Esophagus (tissue), 2 donors: ENCODE data around the gene ATP8A2. TPM values are rescaled to one million over a fixed set of nuclear protein-coding genes. Genes with fewer than 3 reads are reported as not detected.

Source experiments
- H3K27ac ChIP-seq, 2 donors: one replicate each; pipeline ENCODE4 v1.5.1; 2013; ENCODE audit warnings: low read depth in 2 of 2, mild to moderate bottlenecking in 2 of 2, inconsistent platforms in 1 of 2, low read length in 1 of 2, moderate library complexity in 1 of 2
- H3K27me3 ChIP-seq, 2 donors: one replicate each; pipeline ENCODE4 v1.6.1; 2013; ENCODE audit warnings: low read length in 2 of 2, control low read depth in 1 of 2, mild to moderate bottlenecking in 1 of 2; ENCODE audit not compliant: insufficient read depth in 2 of 2, control insufficient read depth in 1 of 2
- H3K36me3 ChIP-seq, 2 donors: one replicate each; pipeline ENCODE4 v1.6.1; 2013; ENCODE audit warnings: low read length in 1 of 2; ENCODE audit not compliant: control insufficient read depth in 2 of 2, insufficient read depth in 2 of 2
- H3K4me1 ChIP-seq, 2 donors: one replicate each; pipeline ENCODE4 v1.6.1; 2013; ENCODE audit warnings: low read length in 1 of 2; ENCODE audit not compliant: control insufficient read depth in 2 of 2, insufficient read depth in 2 of 2
- H3K4me3 ChIP-seq, 2 donors: one replicate each; pipeline ENCODE4 v1.5.1; 2013; ENCODE audit warnings: low read length in 2 of 2, mild to moderate bottlenecking in 2 of 2, low read depth in 1 of 2, moderate library complexity in 1 of 2
- H3K9me3 ChIP-seq, 2 donors: one replicate each; pipeline ENCODE4 v1.6.1; 2013; ENCODE audit warnings: mild to moderate bottlenecking in 2 of 2, low read depth in 1 of 2, low read length in 1 of 2, moderate library complexity in 1 of 2; ENCODE audit not compliant: control insufficient read depth in 2 of 2, insufficient read depth in 1 of 2
- WGBS, 2 donors: extraction: QIAGEN DNeasy Blood & Tissue Kit; methylation state at CpG; one replicate each; pipeline ENCODE4 v1.1.7; 2013; 5-methylcytosine and 5-hydroxymethylcytosine counted together
- polyA plus RNA-seq, 2 donors: library from polyadenylated mRNA; stranded (reverse); fragments of 200-250 nt; gene quantifications; one replicate each; pipeline ENCODE4 v1.2.3, GENCODE V29; 2013
- donor health status: healthy with polysubstance abuse.
- donor health status: Bipolar disorder and iron deficiency.

Gene ATP8A2
- polyA plus RNA-seq, 2 donors = 0.01 TPM; not detected in 1

- Histone ChIP-seq H3K4me3 (no peak overlapping the region), H3K27ac (no peak overlapping the region), H3K36me3 (no peaks in the 10 kb centered on the region), H3K9me3 (no peaks in the 10 kb centered on the region), H3K4me1 (no peaks in the 10 kb centered on the region), H3K27me3 (no peaks in the 10 kb centered on the region)
- 93 to 97% methylated on average over 2 of the region's 2 CpGs for WGBS, 2 donors
Measured at GRCh38 chr13:25742220-25742619, 370.4 kb downstream of the ATP8A2 start.

- Histone ChIP-seq H3K4me1 (no peaks in the 10 kb centered on the region), H3K36me3 (no peaks in the 10 kb centered on the region), H3K27ac (no peak overlapping the region), H3K9me3 (no peaks in the 10 kb centered on the region), H3K27me3 (no peaks in the 10 kb centered on the region), H3K4me3 (no peak overlapping the region)
- WGBS, 2 donors = 86 to 88% methylated on average over 4 of the region's 4 CpGs
Measured at GRCh38 chr13:25743421-25743820, 371.6 kb downstream of the ATP8A2 start.

GRCh38 chr13:25744178-25744577 lies 372.4 kb downstream of the ATP8A2 start:
- Histone ChIP-seq H3K36me3 (no peaks in the 10 kb centered on the region), H3K4me3 (no peak overlapping the region), H3K27me3 (no peaks in the 10 kb centered on the region), H3K4me1 (no peaks in the 10 kb centered on the region), H3K9me3 (no peaks in the 10 kb centered on the region), H3K27ac (no peak overlapping the region)
- 47 to 63% methylated on average over 6 of the region's 6 CpGs for WGBS, 2 donors

GRCh38 chr13:25746131-25746530 lies 374.4 kb downstream of the ATP8A2 start:
- H3K4me1 ChIP-seq = no peaks in the 10 kb centered on the region
- H3K27me3 ChIP-seq = no peaks in the 10 kb centered on the region
- H3K36me3 ChIP-seq = no peaks in the 10 kb centered on the region
- no peak overlapping the region for H3K27ac ChIP-seq
- WGBS, 2 donors = 83 to 84% methylated on average over 3 of the region's 3 CpGs
- no peak overlapping the region for H3K4me3 ChIP-seq
- no peaks in the 10 kb centered on the region for H3K9me3 ChIP-seq

GRCh38 chr13:25752957-25753551 lies 381.3 kb downstream of the ATP8A2 start:
- Histone ChIP-seq H3K4me1 (peaks cover 0 to 4% of the 10 kb centered on the region in 2 donors), H3K4me3 (no peak overlapping the region), H3K36me3 (no peaks in the 10 kb centered on the region), H3K27ac (no peak overlapping the region), H3K27me3 (no peaks in the 10 kb centered on the region), H3K9me3 (no peaks in the 10 kb centered on the region)
- whole genome bisulfite sequencing, 2 donors = 39 to 49% methylated on average over 8 of the region's 8 CpGs

GRCh38 chr13:25753976-25754375 lies 382.2 kb downstream of the ATP8A2 start:
- no peaks in the 10 kb centered on the region for H3K9me3 ChIP-seq
- no peak overlapping the region for H3K27ac ChIP-seq
- no peaks in the 10 kb centered on the region for H3K27me3 ChIP-seq
- H3K36me3 ChIP-seq = no peaks in the 10 kb centered on the region
- whole genome bisulfite sequencing, 2 donors = 69 to 85% methylated on average over 7 of the region's 7 CpGs
- peaks cover 0 to 4% of the 10 kb centered on the region in 2 donors for H3K4me1 ChIP-seq
- no peak overlapping the region for H3K4me3 ChIP-seq

GRCh38 chr13:25756251-25756650 lies 384.5 kb downstream of the ATP8A2 start:
- WGBS, 2 donors = 76 to 87% methylated on average over 5 of the region's 5 CpGs
- no peaks in the 10 kb centered on the region for H3K27me3 ChIP-seq
- peaks cover 0 to 4% of the 10 kb centered on the region in 2 donors for H3K4me1 ChIP-seq
- H3K27ac ChIP-seq = no peak overlapping the region
- H3K9me3 ChIP-seq = no peaks in the 10 kb centered on the region
- H3K4me3 ChIP-seq = no peak overlapping the region
- no peaks in the 10 kb centered on the region for H3K36me3 ChIP-seq

GRCh38 chr13:25756912-25757311 lies 385.1 kb downstream of the ATP8A2 start:
- Histone ChIP-seq H3K27me3 (no peaks in the 10 kb centered on the region), H3K9me3 (no peaks in the 10 kb centered on the region), H3K4me3 (no peak overlapping the region), H3K36me3 (no peaks in the 10 kb centered on the region), H3K27ac (no peak overlapping the region), H3K4me1 (peaks cover 0 to 4% of the 10 kb centered on the region in 2 donors)
- WGBS, 2 donors = 88 to 89% methylated on average over 8 of the region's 8 CpGs

GRCh38 chr13:25761041-25761440 lies 389.3 kb downstream of the ATP8A2 start:
- Histone ChIP-seq H3K27ac (no peak overlapping the region), H3K4me3 (no peak overlapping the region), H3K4me1 (no peaks in the 10 kb centered on the region), H3K36me3 (no peaks in the 10 kb centered on the region), H3K9me3 (no peaks in the 10 kb centered on the region), H3K27me3 (no peaks in the 10 kb centered on the region)
- WGBS, 2 donors = 81 to 82% methylated on average over 3 of the region's 3 CpGs

GRCh38 chr13:25762281-25762680 lies 390.5 kb downstream of the ATP8A2 start:
- H3K4me1 ChIP-seq = no peaks in the 10 kb centered on the region
- no peaks in the 10 kb centered on the region for H3K9me3 ChIP-seq
- H3K27me3 ChIP-seq = no peaks in the 10 kb centered on the region
- WGBS, 2 donors = 65 to 67% methylated on average over 2 of the region's 2 CpGs
- no peaks in the 10 kb centered on the region for H3K36me3 ChIP-seq
- no peak overlapping the region for H3K27ac ChIP-seq
- no peak overlapping the region for H3K4me3 ChIP-seq
